Skeletal muscle satellite cell (primary cell): ENCODE results near the gene ASIC2.

ENCODE experiments used
- H3K27me3 ChIP-seq: 2 replicates; pipeline ENCODE4 v1.7.0; 2013; ENCODE audit warnings: low read length; ENCODE audit not compliant: control insufficient read depth, insufficient read depth
- H3K36me3 ChIP-seq: 2 replicates; pipeline ENCODE4 v1.7.0; 2013; ENCODE audit warnings: mild to moderate bottlenecking, control low read depth, low read length; ENCODE audit not compliant: insufficient read depth
- H3K4me1 ChIP-seq: 2 replicates; pipeline ENCODE4 v1.7.0; 2013; ENCODE audit warnings: low read length; ENCODE audit not compliant: control insufficient read depth, insufficient read depth
- H3K4me2 ChIP-seq: 2 replicates; pipeline ENCODE4 v1.7.0; 2013; ENCODE audit warnings: mild to moderate bottlenecking, low read length
- H3K4me3 ChIP-seq: 2 replicates; pipeline ENCODE4 v1.7.0; 2013; ENCODE audit warnings: low read length
- H3K9ac ChIP-seq: 2 replicates; pipeline ENCODE4 v1.7.0; 2013; ENCODE audit warnings: mild to moderate bottlenecking, low read depth, low read length, moderate library complexity
- H3K9me3 ChIP-seq: replicated peaks from 2 replicates; pipeline ENCODE4 v1.7.0; 2013; ENCODE audit warnings: mild to moderate bottlenecking, control low read depth, low read length

The ASIC2 gene

DNA sequence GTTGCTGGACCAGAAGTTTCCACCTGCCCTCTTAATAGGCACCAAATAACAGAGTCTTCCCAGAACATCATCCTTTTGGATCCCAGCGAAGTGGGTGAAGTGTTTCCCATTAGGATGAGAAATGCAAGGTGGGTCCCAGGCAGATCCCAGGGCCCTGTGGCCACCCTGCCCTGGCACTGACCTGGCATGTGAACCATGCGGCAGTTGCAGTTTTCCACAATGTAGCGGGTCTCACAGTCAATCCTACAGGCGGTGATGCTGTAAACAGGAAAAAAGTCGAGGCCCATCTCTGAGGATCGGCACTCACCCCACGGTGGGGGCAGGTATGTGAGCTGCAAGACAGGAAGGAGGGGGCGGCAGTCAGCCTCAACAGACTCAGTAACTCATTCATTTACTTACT is 265.0 kb downstream of the ASIC2 start:
- no peak overlapping the region for H3K4me2 ChIP-seq
- H3K27me3 ChIP-seq, result peaks cover 21% of the 10 kb centered on the region
- H3K4me3 ChIP-seq, result no peak overlapping the region
- no peak overlapping the region for H3K9ac ChIP-seq
- no peaks in the 10 kb centered on the region for H3K36me3 ChIP-seq
- no peaks in the 10 kb centered on the region for H3K9me3 ChIP-seq
- no peaks in the 10 kb centered on the region for H3K4me1 ChIP-seq

DNA sequence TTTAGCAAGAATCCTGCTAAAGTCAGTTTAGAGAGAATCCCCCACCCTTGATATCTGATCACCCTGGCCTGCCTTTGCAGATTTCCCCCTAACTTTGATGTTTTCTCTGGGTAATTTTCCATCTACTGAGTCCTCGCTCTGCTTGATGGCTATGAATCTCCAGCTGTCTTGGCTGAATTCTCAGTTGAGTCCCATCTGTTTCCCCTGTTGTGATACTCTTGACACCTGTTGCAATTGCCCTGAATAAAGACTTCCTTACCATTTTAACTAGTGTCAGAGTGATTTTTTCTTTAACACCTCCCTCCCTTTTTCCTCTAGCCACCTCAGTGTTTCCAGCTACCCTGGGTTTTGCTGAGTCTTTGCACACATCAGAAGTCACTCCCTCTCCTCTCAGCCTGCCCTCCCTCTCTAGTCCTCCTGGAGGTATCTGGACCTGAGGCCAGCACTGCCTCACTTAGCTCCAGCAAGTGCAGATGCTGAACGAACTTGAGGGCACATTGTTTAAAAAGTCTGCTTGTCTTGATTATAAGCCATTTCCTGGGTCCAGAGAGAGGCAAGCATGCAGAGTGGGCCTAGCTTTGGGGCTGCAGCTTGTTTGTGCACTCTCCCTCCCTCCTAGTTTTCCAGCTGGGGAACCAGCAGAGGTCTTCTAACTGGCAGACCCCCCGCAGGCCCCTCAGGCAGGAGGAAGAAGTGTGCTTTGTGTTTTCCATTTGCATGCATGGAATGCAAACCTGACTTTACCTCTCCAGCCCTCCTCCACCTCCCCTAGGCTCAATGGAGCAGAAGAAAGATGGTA is 268.2 kb downstream of the ASIC2 start:
- Histone ChIP-seq H3K36me3 (no peaks in the 10 kb centered on the region), H3K27me3 (peaks cover 17% of the 10 kb centered on the region), H3K4me1 (no peaks in the 10 kb centered on the region), H3K9me3 (no peaks in the 10 kb centered on the region), H3K9ac (no peak overlapping the region), H3K4me3 (no peak overlapping the region), H3K4me2 (no peak overlapping the region)

DNA sequence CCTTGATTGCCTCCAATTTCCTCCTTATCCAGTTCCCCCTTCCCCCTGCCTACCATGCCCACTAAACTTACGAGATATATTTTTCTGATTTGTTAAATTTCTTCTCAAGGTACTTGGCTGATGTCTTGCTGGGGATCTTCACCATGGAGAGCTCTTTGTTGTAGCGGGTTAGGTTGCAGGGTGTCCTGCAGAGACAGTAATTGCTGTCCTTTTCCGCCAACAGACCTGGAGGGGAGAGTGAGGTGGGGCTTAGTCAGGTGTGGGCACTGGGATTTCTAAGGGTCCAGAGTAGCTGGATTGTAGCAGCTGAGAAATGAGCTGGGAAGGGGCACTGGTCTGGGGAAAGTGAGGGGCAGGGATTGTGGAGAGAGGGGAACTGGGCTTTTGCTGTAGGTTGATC is 269.3 kb downstream of the ASIC2 start:
- H3K4me2 ChIP-seq, result no peak overlapping the region
- H3K27me3 ChIP-seq, result peaks cover 21% of the 10 kb centered on the region
- H3K4me1 ChIP-seq, result no peaks in the 10 kb centered on the region
- H3K36me3 ChIP-seq, result no peaks in the 10 kb centered on the region
- H3K9ac ChIP-seq, result no peak overlapping the region
- no peaks in the 10 kb centered on the region for H3K9me3 ChIP-seq
- no peak overlapping the region for H3K4me3 ChIP-seq

DNA sequence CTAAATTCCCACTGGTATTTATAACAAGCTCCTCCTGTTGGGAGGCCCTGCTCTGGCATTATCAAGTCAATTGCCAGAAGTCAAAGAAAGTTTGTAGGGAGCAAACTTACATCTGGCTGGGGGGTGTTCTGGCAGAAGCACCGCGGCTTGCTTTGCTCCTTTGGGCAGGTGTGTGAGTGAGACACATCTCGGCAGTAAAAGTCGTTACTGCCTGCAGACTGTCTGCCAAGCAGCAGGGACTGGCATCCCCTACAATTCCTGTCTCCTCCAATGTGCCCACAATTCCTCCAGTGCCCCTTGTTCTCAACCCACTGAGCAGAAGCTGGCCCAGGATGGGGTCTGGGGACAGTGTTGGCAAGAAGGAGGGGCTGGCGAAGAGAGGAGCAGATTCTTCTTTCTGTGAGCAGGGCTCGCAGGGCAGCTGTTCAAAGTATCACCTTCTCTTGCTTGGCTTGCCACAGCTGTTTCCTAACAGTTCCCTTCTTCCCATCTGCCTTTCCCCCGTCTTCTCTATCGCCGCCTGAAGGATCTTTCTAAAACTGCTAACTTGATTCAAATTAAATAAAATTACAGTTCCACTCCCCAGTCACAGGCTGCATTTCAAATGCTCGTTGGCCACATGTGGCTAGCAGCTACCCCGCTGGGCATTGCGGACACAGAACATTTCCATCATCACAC is 271.2 kb downstream of the ASIC2 start:
- Histone ChIP-seq H3K4me1 (no peaks in the 10 kb centered on the region), H3K9ac (no peak overlapping the region), H3K4me2 (no peak overlapping the region), H3K27me3 (peaks cover 14% of the 10 kb centered on the region), H3K9me3 (no peaks in the 10 kb centered on the region), H3K4me3 (no peak overlapping the region), H3K36me3 (no peaks in the 10 kb centered on the region)

DNA sequence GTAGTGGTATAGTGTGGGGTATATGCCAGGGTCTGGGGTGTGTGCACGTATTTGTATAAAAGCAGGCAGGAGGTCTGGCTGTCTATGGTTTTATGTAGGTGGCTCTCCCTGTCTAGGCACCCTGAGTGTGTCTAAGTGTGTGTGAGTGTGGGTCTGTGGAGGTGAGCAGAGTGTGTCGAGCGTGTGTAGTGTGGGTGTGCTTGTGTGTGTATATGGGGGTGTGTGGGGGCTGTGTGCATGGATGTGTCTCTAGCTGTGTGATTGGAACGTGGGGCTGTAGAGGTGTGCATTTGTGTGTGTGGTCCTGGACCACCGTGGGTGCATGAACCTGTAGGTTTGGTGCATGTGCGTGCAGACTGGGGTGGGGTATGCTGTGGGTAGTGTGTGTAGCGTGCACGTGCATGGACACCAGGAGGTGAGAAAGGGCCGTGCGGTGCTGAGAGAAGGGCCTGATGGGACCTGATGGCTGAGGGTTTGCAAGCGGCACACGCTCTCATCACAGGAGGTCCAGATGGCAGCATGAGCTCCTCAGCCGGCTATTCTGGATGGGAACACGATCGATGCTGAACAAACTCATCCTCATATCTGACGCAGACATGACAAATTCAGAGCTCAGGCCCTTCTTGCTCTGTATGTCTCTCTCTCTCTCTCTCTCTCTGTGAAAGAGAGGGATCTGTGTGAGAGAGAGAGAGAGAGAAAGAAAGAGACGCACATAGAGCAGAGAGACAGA is 273.8 kb downstream of the ASIC2 start:
- H3K27me3 ChIP-seq, result peaks cover 8% of the 10 kb centered on the region
- no peak overlapping the region for H3K4me2 ChIP-seq
- H3K4me3 ChIP-seq, result no peak overlapping the region
- no peaks in the 10 kb centered on the region for H3K9me3 ChIP-seq
- no peaks in the 10 kb centered on the region for H3K4me1 ChIP-seq
- H3K9ac ChIP-seq, result no peak overlapping the region
- H3K36me3 ChIP-seq, result no peaks in the 10 kb centered on the region

DNA sequence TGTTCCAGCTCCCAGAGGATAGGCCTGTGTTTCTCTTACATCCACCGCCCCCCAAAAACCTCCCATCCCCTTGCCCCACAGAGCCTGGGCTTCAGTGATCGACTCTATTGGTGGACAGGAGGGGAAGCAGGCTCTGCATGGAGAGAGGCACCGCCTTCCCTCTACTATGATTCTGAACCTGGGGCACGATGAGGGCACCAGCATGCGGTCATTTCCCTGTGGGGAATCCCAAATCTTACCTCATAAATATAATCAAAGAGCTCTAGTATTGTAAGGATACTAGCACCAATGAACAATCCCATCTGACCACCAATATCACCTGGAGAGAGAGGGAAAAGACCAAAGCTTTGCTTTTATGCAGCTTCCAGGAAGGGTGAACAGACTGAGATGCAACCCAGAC is 275.7 kb downstream of the ASIC2 start:
- H3K4me2 ChIP-seq, result no peak overlapping the region
- H3K36me3 ChIP-seq, result no peaks in the 10 kb centered on the region
- no peaks in the 10 kb centered on the region for H3K9me3 ChIP-seq
- H3K4me3 ChIP-seq, result no peak overlapping the region
- peaks cover 4% of the 10 kb centered on the region for H3K27me3 ChIP-seq
- peaks cover 11% of the 10 kb centered on the region for H3K4me1 ChIP-seq
- H3K9ac ChIP-seq, result no peak overlapping the region

DNA sequence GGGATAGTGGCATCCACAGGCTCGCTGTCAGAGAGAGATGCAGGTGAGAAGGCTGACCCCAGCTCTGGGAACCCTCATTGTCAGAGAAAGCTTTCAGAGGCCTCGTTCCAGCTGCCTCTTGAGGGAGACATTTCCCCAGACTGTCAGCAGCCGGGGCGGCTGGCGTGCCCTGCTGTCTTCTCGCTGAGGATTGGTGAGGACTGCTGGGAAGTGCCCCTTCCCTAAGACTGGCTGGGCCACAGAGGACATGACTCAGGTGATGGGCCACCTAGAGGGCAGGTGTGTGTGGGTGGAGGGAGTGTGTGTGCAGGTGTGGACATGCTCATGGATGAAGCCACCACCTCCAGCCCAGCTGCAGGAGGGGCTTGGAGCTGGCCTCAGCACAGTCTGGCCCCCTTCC is 276.2 kb downstream of the ASIC2 start:
- Histone ChIP-seq H3K9me3 (no peaks in the 10 kb centered on the region), H3K4me1 (peaks cover 15% of the 10 kb centered on the region), H3K9ac (no peak overlapping the region), H3K36me3 (no peaks in the 10 kb centered on the region), H3K4me2 (no peak overlapping the region), H3K27me3 (peaks cover 4% of the 10 kb centered on the region), H3K4me3 (no peak overlapping the region)

DNA sequence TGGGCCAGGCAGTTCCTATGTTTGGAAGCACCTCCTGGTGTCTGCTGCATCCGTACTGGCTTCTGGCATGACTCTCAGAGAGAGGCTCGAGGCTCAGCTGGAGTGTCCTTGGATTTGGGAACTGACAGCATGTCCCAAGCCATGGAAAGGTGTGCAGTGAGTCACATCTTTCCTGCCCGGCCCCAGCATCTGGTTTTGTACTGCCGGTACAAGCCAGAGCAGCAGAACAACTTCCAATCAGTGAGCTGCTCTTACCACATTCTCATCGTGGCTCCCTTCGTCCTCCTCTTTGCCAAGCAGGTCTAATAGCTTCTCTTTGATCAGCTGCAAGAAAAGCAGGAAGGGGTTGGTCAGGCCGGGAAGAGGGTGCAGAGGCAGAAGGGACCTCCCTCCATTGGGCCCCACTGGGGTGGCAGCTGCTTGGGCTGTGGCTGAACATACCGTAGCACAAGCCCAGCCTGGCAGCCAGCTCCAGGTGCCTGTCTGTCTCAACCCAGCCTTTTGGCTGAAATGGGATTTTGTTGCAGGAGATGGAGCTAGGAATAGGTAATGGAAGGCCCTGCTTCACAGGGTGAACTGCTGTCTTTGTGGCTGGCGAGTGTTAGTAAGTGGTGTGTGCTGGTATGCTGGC is 277.3 kb downstream of the ASIC2 start:
- Histone ChIP-seq H3K4me3 (no peak overlapping the region), H3K9me3 (no peaks in the 10 kb centered on the region), H3K27me3 (peaks cover 4% of the 10 kb centered on the region), H3K9ac (no peak overlapping the region), H3K4me2 (no peak overlapping the region), H3K4me1 (peaks cover 15% of the 10 kb centered on the region), H3K36me3 (no peaks in the 10 kb centered on the region)

DNA sequence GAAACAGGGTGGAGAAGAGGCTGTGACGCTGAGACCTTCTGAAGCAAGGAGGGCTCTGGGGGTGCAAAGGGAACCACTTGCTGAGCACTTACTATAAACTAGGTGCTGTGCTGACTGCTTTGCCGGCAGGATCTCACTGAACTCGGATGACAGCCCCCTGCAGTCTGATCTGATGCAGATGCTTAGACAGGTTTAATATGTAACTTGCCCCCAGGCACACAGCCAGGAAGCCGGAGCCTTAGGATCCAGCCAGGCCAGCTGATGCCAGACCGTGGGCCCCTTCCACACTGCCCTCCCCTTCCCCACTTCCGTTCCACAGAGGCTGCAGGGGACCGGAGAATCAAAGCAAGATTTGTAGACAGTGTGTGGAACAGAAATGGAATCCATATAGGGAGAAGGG is 278.3 kb downstream of the ASIC2 start:
- Histone ChIP-seq H3K36me3 (no peaks in the 10 kb centered on the region), H3K4me2 (no peak overlapping the region), H3K27me3 (peaks cover 4% of the 10 kb centered on the region), H3K9ac (no peak overlapping the region), H3K9me3 (no peaks in the 10 kb centered on the region), H3K4me1 (peaks cover 15% of the 10 kb centered on the region), H3K4me3 (no peak overlapping the region)

DNA sequence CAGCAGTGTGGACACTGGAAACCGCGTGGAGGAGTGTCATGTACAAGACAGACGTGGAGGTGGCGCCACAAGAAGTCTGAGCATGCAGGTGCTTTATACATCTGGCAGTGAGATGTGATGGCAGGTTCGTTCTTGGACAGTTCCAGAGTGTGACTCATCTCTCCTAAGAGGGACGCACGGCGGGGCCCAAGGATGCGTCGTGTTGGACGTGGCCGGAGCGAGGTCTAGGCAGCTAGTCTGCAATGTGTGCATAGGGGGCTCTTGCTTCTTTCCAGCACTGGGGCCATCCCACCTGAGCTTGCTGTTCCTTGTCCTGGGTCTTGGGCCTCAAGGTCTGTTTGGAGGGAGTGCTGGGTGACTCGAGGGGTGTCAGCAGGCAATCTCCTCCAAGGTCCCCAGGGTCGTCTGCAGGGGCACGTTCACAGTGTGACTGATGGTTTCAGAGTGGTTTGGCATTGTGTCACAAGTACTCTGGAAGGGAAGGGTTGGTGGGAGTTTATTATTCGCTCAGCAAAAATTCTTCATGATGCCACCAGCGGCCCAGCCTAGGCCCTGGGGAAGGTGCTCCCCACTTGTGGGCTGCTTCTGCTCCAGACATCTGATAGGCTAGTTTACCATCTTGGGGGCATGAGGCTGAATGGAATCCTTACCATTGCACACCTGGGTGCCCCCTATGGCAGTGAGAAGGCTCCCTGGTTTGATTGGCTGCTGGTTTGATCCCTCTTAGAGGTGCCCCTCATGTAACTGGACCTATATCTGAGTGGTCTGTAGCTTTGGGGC is 279.3 kb downstream of the ASIC2 start:
- no peaks in the 10 kb centered on the region for H3K36me3 ChIP-seq
- H3K9me3 ChIP-seq, result no peaks in the 10 kb centered on the region
- H3K9ac ChIP-seq, result no peak overlapping the region
- no peaks in the 10 kb centered on the region for H3K27me3 ChIP-seq
- H3K4me3 ChIP-seq, result no peak overlapping the region
- H3K4me2 ChIP-seq, result no peak overlapping the region
- peaks cover 15% of the 10 kb centered on the region for H3K4me1 ChIP-seq
